HCT116 (cell line): Measurements from ENCODE around the gene ARMC2. TPM values are rescaled to one million over a fixed set of nuclear protein-coding genes. Genes with fewer than 3 reads are reported as not detected.

Experiments used
- ATAC-seq: fragments of 200-7000 bp; cut with Tn5 transposase; 2 replicates; pipeline ENCODE4 v1.9.1; 2020; ENCODE audit warnings: mild to moderate bottlenecking, moderate library complexity
- BruUV-seq: library from RNA; stranded (reverse); fragments of 400-500 nt; replicated peaks from 2 replicates; lab custom pipeline; 2021; lab: Mats Ljungman, UMichigan
- CTCF ChIA-PET: fragments of 300-600 bp; sonication (Branson Sonifier 250); formaldehyde crosslinking; loops from one replicate; lab custom pipeline; 2021; ENCODE audit warnings: antibody characterized with exemption; lab: Charles Lee
- POLR2A ChIA-PET: fragments of 300-600, 350-600 bp; sonication (Branson Sonifier 250); formaldehyde crosslinking; loops from one replicate; lab custom pipeline; 2021; ENCODE audit warnings: antibody characterized with exemption; lab: Charles Lee
- RAD21 ChIA-PET, 2 experiments: fragments of 300-600 bp; sonication (Branson Sonifier 250); formaldehyde crosslinking; loops; one replicate each; lab custom pipeline; 2023; ENCODE audit warnings: low total read pairs in 2 of 2; ENCODE audit not compliant: uncharacterized antibody in 2 of 2, unreplicated experiment in 2 of 2, low non-redundant PET in 1 of 2; lab: Charles Lee
- DNase-seq: peaks from one replicate; pipeline ENCODE4 v3.0.0-alpha.2; 2010; ENCODE audit warnings: low read depth, low spot score
- H2AFZ ChIP-seq: fragments of 200-600 bp; shearing (Covaris generic), sonication (generic); 2 replicates; pipeline ENCODE4 v1.6.1; 2017; ENCODE audit warnings: low read depth, mixed run types, mixed read lengths, antibody characterized with exemption, low read length; ENCODE audit not compliant: poor library complexity, severe bottlenecking
- H3K27ac ChIP-seq: 2 replicates; pipeline ENCODE4 v1.5.1; 2012; ENCODE audit warnings: low read depth, low read length
- H3K27me3 ChIP-seq: fragments of 200-600 bp; sonication (generic); 2 replicates; pipeline ENCODE4 v1.6.1; 2016; ENCODE audit warnings: mixed run types, low read length, mixed read lengths; ENCODE audit not compliant: insufficient read depth
- H3K36me3 ChIP-seq, 2 experiments: fragments of 200-500 bp in 1 of 2; fragments of 200-600 bp in 1 of 2; sonication (Bioruptor generic) in 1 of 2; sonication (generic) in 1 of 2; 2 replicates each; pipeline versions ENCODE4 v1.5.1 to v1.6.1; 2014 to 2016; ENCODE audit warnings: low read length in 2 of 2, inconsistent platforms in 1 of 2, mixed read lengths in 1 of 2, mixed run types in 1 of 2; ENCODE audit not compliant: insufficient read depth in 2 of 2, control insufficient read depth in 1 of 2
- H3K4me1 ChIP-seq, 2 experiments: fragments of 200-600 bp in 1 of 2; sonication (generic) in 1 of 2; 2 replicates each; pipeline versions ENCODE4 v1.5.1 to v1.6.1; 2012 to 2017; ENCODE audit warnings: low read length in 2 of 2, inconsistent platforms in 1 of 2, mild to moderate bottlenecking in 1 of 2, mixed read lengths in 1 of 2, mixed run types in 1 of 2, moderate library complexity in 1 of 2; ENCODE audit not compliant: insufficient read depth in 2 of 2, control insufficient read depth in 1 of 2
- H3K4me2 ChIP-seq: fragments of 200-600 bp; sonication (generic); 2 replicates; pipeline ENCODE4 v1.6.1; 2017; ENCODE audit warnings: mixed run types, low read length, mixed read lengths
- H3K4me3 ChIP-seq, 2 experiments: fragments of 200-600 bp in 1 of 2; sonication (generic) in 1 of 2; replicated peaks in 1 of 2; 2 replicates each; pipeline ENCODE4 v1.5.1; 2011 to 2016; ENCODE audit warnings: low read length in 2 of 2, control low read depth in 1 of 2, low read depth in 1 of 2, mild to moderate bottlenecking in 1 of 2, mixed read lengths in 1 of 2, mixed run types in 1 of 2
- H3K79me2 ChIP-seq: fragments of 200-600 bp; sonication (generic); 2 replicates; pipeline ENCODE4 v1.6.1; 2017; ENCODE audit warnings: mild to moderate bottlenecking, mixed run types, low read length, moderate library complexity, mixed read lengths; ENCODE audit not compliant: insufficient read depth
- H3K9ac ChIP-seq: fragments of 200-600 bp; sonication (generic); 2 replicates; pipeline ENCODE4 v1.6.1; 2016; ENCODE audit warnings: low read length, mixed read lengths
- H3K9me2 ChIP-seq: fragments of 200-600 bp; sonication (generic), shearing (Covaris generic); 2 replicates; pipeline ENCODE4 v1.6.1; 2017; ENCODE audit warnings: mixed run types, mild to moderate bottlenecking, moderate library complexity; ENCODE audit not compliant: insufficient read depth
- H3K9me3 ChIP-seq, 2 experiments: fragments of 200-500 bp in 1 of 2; fragments of 200-600 bp in 1 of 2; sonication (Bioruptor generic) in 1 of 2; sonication (generic) in 1 of 2; 2 replicates each; pipeline ENCODE4 v1.6.1; 2014 to 2017; ENCODE audit warnings: low read length in 2 of 2, mixed read lengths in 2 of 2, inconsistent platforms in 1 of 2, low read depth in 1 of 2, mild to moderate bottlenecking in 1 of 2, mixed run types in 1 of 2, moderate library complexity in 1 of 2; ENCODE audit not compliant: control insufficient read depth in 1 of 2, insufficient read depth in 1 of 2
- H4K20me1 ChIP-seq: fragments of 200-600 bp; sonication (generic), shearing (Covaris generic); 2 replicates; pipeline ENCODE4 v1.6.1; 2017; ENCODE audit warnings: mixed run types, mild to moderate bottlenecking, moderate library complexity; ENCODE audit not compliant: insufficient read depth
- CBX3 ChIP-seq: IDR thresholded peaks from 2 replicates; pipeline ENCODE4 v1.6.1; 2012; ENCODE audit warnings: low read depth
- ELF1 ChIP-seq: IDR thresholded peaks from 2 replicates; pipeline ENCODE4 v1.6.1; 2012; ENCODE audit warnings: low read depth, borderline replicate concordance
- EZH2phosphoT487 ChIP-seq: fragments of 200-600 bp; IDR thresholded peaks from 2 replicates; pipeline ENCODE4 v1.6.1; 2018; ENCODE audit warnings: antibody characterized with exemption, borderline replicate concordance
- SP1 ChIP-seq: IDR thresholded peaks from 2 replicates; pipeline ENCODE4 v1.6.1; 2012; ENCODE audit warnings: low read depth
- intact Hi-C: fragments of 100-400 bp; cut with micrococcal nuclease; formaldehyde crosslinking; loops from 2 replicates; pipeline ENCODE4 v1.10.0; 2022
- total RNA-seq: library from RNA; stranded (reverse); gene quantifications from one replicate; pipeline ENCODE4 v1.2.1, GENCODE V29; 2021; ENCODE audit not compliant: unreplicated experiment
- TF ChIP-seq, protein P1 (sequence below), 3 experiments: fragments of 200-600 bp in 1 of 3; sonication (generic) in 1 of 3; IDR thresholded peaks in 2 of 3; conservative IDR thresholded peaks in 1 of 3; 2 replicates each; pipeline ENCODE4 v1.5.1; 2012 to 2017; ENCODE audit warnings: low read depth in 2 of 3, low read length in 2 of 3, antibody characterized with exemption in 1 of 3, borderline replicate concordance in 1 of 3, control low read depth in 1 of 3, mild to moderate bottlenecking in 1 of 3, mixed read lengths in 1 of 3, mixed run types in 1 of 3, moderate library complexity in 1 of 3; ENCODE audit not compliant: insufficient read depth in 1 of 3

ARMC2 gene
- total RNA-seq, 1 experiment from 2014 or later: 3.6 TPM

DNA sequence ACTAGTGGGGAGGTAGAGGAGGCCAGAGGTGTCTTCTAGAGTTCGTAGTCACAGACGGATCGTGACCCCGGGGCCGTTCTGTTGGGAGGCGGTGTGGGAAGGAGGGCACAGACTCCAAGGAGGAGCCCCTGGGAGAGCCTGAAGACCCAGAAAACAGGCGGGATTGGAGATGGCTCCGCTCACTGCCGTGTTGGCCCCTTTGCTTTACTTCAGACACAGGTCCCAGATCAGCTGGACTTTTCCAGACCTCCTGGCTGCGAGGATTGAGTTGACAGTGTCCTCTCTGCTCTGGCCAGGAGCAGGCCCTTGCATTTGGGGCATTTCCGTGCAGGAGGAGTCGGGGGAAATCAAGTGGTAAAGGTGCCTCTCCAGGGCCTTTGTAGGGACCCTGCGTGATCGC is 112.9 kb downstream of the ARMC2 start:
- H3K9me2 ChIP-seq: no peaks in the 10 kb centered on the region
- H2AFZ ChIP-seq: no peak overlapping the region
- RAD21 ChIA-PET: no interaction called here
- no peaks in the 10 kb centered on the region for H4K20me1 ChIP-seq
- CTCF ChIA-PET: no interaction called here
- no peak for ATAC-seq
- no peaks in the 10 kb centered on the region for H3K79me2 ChIP-seq
- H3K27me3 ChIP-seq: no peaks in the 10 kb centered on the region
- no peak overlapping the region for H3K9ac ChIP-seq
- TF ChIP-seq EZH2phosphoT487 (no peak), CBX3 (no peak)
- TF ChIP-seq, all 23 proteins: peak for 0
- Histone ChIP-seq H3K4me2 (no peak overlapping the region), H3K27ac (no peak overlapping the region), H3K4me3 (no peak overlapping the region), H3K36me3 (no peaks in the 10 kb centered on the region), H3K4me1 (no peaks in the 10 kb centered on the region), H3K9me3 (no peaks in the 10 kb centered on the region)
- POLR2A ChIA-PET: no interaction called here
- intact Hi-C loops: no loop called here
- DNase-seq: no peak
- BruUV-seq: no TSS peak

DNA sequence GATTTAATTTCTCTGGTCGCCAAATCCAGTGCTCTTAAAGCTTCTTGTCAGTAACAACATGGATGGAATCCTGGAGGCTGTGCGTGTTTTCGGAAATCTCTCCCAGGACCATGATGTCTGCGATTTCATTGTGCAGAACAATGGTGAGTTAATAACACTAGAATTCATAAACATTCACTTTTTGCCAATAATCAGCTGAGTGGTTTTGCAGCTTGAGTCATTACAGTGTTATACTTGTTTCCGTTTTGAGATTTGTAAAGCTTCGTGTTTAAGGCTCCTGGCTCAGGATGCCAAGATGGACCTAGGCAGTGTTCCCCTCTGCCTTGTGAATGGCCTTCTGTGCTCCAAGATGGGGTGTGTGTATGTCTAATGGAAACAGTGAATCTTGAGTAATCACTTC is 113.8 kb downstream of the ARMC2 start:
- DNase-seq: no peak
- H3K27me3 ChIP-seq: no peaks in the 10 kb centered on the region
- POLR2A ChIA-PET: no interaction called here
- no peaks in the 10 kb centered on the region for H3K9me2 ChIP-seq
- no peaks in the 10 kb centered on the region for H3K36me3 ChIP-seq
- H3K4me1 ChIP-seq: peaks cover 5 to 8% of the 10 kb centered on the region in 2 experiments; a peak in 2 of 4 replicates
- no peak for ATAC-seq
- H3K4me2 ChIP-seq: no peak overlapping the region
- H3K9me3 ChIP-seq: no peaks in the 10 kb centered on the region
- no peak overlapping the region for H3K4me3 ChIP-seq
- TF ChIP-seq SP1 (no peak), ELF1 (no peak)
- TF ChIP-seq, protein P1, sequence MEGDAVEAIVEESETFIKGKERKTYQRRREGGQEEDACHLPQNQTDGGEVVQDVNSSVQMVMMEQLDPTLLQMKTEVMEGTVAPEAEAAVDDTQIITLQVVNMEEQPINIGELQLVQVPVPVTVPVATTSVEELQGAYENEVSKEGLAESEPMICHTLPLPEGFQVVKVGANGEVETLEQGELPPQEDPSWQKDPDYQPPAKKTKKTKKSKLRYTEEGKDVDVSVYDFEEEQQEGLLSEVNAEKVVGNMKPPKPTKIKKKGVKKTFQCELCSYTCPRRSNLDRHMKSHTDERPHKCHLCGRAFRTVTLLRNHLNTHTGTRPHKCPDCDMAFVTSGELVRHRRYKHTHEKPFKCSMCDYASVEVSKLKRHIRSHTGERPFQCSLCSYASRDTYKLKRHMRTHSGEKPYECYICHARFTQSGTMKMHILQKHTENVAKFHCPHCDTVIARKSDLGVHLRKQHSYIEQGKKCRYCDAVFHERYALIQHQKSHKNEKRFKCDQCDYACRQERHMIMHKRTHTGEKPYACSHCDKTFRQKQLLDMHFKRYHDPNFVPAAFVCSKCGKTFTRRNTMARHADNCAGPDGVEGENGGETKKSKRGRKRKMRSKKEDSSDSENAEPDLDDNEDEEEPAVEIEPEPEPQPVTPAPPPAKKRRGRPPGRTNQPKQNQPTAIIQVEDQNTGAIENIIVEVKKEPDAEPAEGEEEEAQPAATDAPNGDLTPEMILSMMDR (IDR thresholded peaks at IDR 0.05 in 2 of 3, conservative IDR thresholded peaks at IDR 0.05 in 1 of 3; ENCODE audit: borderline replicate concordance in 1 of 3, insufficient read depth in 1 of 3, low read depth in 2 of 3, low read length in 2 of 3): no peak
- TF ChIP-seq, all 23 proteins: peak for 0
- Histone ChIP-seq H4K20me1 (no peaks in the 10 kb centered on the region), H3K27ac (no peak overlapping the region), H3K9ac (no peak overlapping the region), H2AFZ (no peak overlapping the region), H3K79me2 (no peaks in the 10 kb centered on the region)
- RAD21 ChIA-PET: no interaction called here
- intact Hi-C loops: no loop called here
- BruUV-seq: no TSS peak
- CTCF ChIA-PET: no interaction called here
